HG02610 (cell line): ENCODE measurements around the gene ATOH7.
"Not testable (repeated sequence)": the region's sequence is repeated elsewhere in the genome, so short reads cannot be mapped to it uniquely, and the experiment has no call there.

Experiments used
- ATAC-seq: cut with Tn5 transposase; IDR thresholded peaks from one replicate; pipeline ENCODE4 v1.9.1; 2021; ENCODE audit warnings: mild to moderate bottlenecking, moderate library complexity; ENCODE audit not compliant: unreplicated experiment

Gene ATOH7

GRCh38 chr10:68238371-68238770 lies 6.5 kb upstream of the ATOH7 start:
- no peak for ATAC-seq

- no peak for ATAC-seq
Measured at GRCh38 chr10:68237173-68237572, 5.3 kb upstream of the ATOH7 start.

- ATAC-seq, result no peak
Measured at GRCh38 chr10:68235581-68235980, 3.7 kb upstream of the ATOH7 start.

- ATAC-seq, result no peak
Measured at GRCh38 chr10:68235111-68235510, 3.2 kb upstream of the ATOH7 start.

GRCh38 chr10:68233046-68233445 lies 1.1 kb upstream of the ATOH7 start:
- ATAC-seq, result no peak

GRCh38 chr10:68231106-68231816 lies 652 bp downstream of the ATOH7 start:
- ATAC-seq, result peak; percentile 90

- ATAC-seq, result no peak
Measured at GRCh38 chr10:68230268-68230667, 1.6 kb downstream of the ATOH7 start.

GRCh38 chr10:68224810-68225209 lies 7.1 kb downstream of the ATOH7 start:
- no peak for ATAC-seq

- ATAC-seq, result no peak
Measured at GRCh38 chr10:68223535-68224165, 8.3 kb downstream of the ATOH7 start.

- ATAC-seq, result no peak
Measured at GRCh38 chr10:68222391-68222790, 9.5 kb downstream of the ATOH7 start.

GRCh38 chr10:68221196-68221595 lies 10.7 kb downstream of the ATOH7 start:
- ATAC-seq, result no peak

- ATAC-seq, result no peak
Measured at GRCh38 chr10:68218786-68219185, 13.1 kb downstream of the ATOH7 start.

- ATAC-seq, result no peak
Measured at GRCh38 chr10:68212721-68213352, 19.1 kb downstream of the ATOH7 start.

GRCh38 chr10:68211669-68212068 lies 20.2 kb downstream of the ATOH7 start:
- ATAC-seq, result no peak

GRCh38 chr10:68208424-68209042 lies 23.4 kb downstream of the ATOH7 start:
- ATAC-seq, result peak; percentile 51

- ATAC-seq, result no peak
Measured at GRCh38 chr10:68202960-68203353, 29.0 kb downstream of the ATOH7 start.

GRCh38 chr10:68196701-68197100 lies 35.2 kb downstream of the ATOH7 start:
- ATAC-seq, result no peak

- not testable (repeated sequence) for ATAC-seq
Measured at GRCh38 chr10:68195776-68196175, 36.1 kb downstream of the ATOH7 start.

- no peak for ATAC-seq
Measured at GRCh38 chr10:68194290-68194689, 37.6 kb downstream of the ATOH7 start.

GRCh38 chr10:68192113-68192512 lies 39.8 kb downstream of the ATOH7 start:
- no peak for ATAC-seq

- no peak for ATAC-seq
Measured at GRCh38 chr10:68188835-68189234, 43.1 kb downstream of the ATOH7 start.

- ATAC-seq, result no peak
Measured at GRCh38 chr10:68185085-68185484, 46.8 kb downstream of the ATOH7 start.
